IMR-90 (cell line): Measurements from ENCODE around the gene TDRD12.
"Not testable (repeated sequence)": the region's sequence is repeated elsewhere in the genome, so short reads cannot be mapped to it uniquely, and the experiment has no call there.

Experiments
- BHLHE40 ChIP-seq: fragments of 150-350 bp; IDR thresholded peaks from 2 replicates; pipeline ENCODE4 v1.6.1; 2016; ENCODE audit warnings: mild to moderate bottlenecking, low read depth, low read length
- MXI1 ChIP-seq: IDR thresholded peaks from 2 replicates; pipeline ENCODE4 v1.6.1; 2012; ENCODE audit warnings: low read depth, mild to moderate bottlenecking, low read length, moderate library complexity, borderline replicate concordance
- POLR2A ChIP-seq: IDR thresholded peaks from 2 replicates; pipeline ENCODE4 v1.6.1; 2012; ENCODE audit warnings: mild to moderate bottlenecking, low read depth, low read length
- RFX5 ChIP-seq: IDR thresholded peaks from 2 replicates; pipeline ENCODE4 v1.8.0; 2012; ENCODE audit warnings: low read depth, mild to moderate bottlenecking, low read length, moderate library complexity
- TF ChIP-seq, protein P1 (sequence below): conservative IDR thresholded peaks from 2 replicates; pipeline ENCODE4 v1.5.1; 2012; ENCODE audit warnings: mild to moderate bottlenecking, low read depth, low read length, improper control_type of control experiment

DNA sequence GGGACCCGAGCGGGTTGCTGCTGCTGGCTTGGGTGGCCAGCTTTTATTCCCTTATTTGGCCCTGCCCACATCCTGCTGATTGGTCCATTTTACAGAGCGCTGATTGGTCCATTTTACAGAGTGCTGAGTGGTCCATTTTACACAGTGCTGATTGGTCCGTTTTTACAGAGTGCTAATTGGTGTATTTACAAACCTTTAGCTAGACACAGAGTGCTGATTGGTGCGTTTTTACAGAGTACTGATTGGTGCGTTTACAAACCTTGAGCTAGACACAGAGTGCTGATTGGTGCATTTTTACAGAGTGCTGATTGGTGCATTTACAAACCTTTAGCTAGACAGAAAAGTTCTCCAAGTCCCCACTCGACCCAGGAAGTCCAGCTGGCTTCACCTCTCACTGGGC lies 19.4 kb upstream of the TDRD12 start:
- TF ChIP-seq, protein P1, sequence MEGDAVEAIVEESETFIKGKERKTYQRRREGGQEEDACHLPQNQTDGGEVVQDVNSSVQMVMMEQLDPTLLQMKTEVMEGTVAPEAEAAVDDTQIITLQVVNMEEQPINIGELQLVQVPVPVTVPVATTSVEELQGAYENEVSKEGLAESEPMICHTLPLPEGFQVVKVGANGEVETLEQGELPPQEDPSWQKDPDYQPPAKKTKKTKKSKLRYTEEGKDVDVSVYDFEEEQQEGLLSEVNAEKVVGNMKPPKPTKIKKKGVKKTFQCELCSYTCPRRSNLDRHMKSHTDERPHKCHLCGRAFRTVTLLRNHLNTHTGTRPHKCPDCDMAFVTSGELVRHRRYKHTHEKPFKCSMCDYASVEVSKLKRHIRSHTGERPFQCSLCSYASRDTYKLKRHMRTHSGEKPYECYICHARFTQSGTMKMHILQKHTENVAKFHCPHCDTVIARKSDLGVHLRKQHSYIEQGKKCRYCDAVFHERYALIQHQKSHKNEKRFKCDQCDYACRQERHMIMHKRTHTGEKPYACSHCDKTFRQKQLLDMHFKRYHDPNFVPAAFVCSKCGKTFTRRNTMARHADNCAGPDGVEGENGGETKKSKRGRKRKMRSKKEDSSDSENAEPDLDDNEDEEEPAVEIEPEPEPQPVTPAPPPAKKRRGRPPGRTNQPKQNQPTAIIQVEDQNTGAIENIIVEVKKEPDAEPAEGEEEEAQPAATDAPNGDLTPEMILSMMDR: not testable (repeated sequence)
- TF ChIP-seq MXI1, RFX5, POLR2A, BHLHE40: not testable (repeated sequence)
